IgD-negative memory B cell (primary cell): ENCODE results near the gene ARMCX5. TPM values are rescaled to one million over a fixed set of nuclear protein-coding genes. Genes with fewer than 3 reads are reported as not detected.

Experiments used
- H3K27ac Mint-ChIP-seq, 3 donors: one replicate each; pipeline ENCODE4 v1.8.0; 2020 to 2022; ENCODE audit warnings: mild to moderate bottlenecking in 3 of 3, mixed read lengths in 3 of 3, moderate library complexity in 1 of 3
- H3K27me3 Mint-ChIP-seq: one replicate; pipeline ENCODE4 v1.8.0; 2021; ENCODE audit warnings: mixed read lengths
- H3K36me3 Mint-ChIP-seq: one replicate; pipeline ENCODE4 v1.8.0; 2020; ENCODE audit warnings: mild to moderate bottlenecking, mixed read lengths
- H3K4me1 Mint-ChIP-seq, 3 donors: one replicate each; pipeline ENCODE4 v1.8.0; 2020 to 2022; ENCODE audit warnings: mixed read lengths in 3 of 3, mild to moderate bottlenecking in 1 of 3
- H3K4me3 Mint-ChIP-seq, 4 donors: one replicate each; pipeline ENCODE4 v1.8.0; 2020 to 2022; ENCODE audit warnings: mild to moderate bottlenecking in 4 of 4, mixed read lengths in 4 of 4, moderate library complexity in 3 of 4
- H3K9me3 Mint-ChIP-seq, 3 donors: one replicate each; pipeline ENCODE4 v1.8.0; 2020 to 2021; ENCODE audit warnings: mixed read lengths in 3 of 3, mild to moderate bottlenecking in 1 of 3
- polyA plus RNA-seq: library from polyadenylated mRNA; unstranded; fragments of 300-500 nt; fragmentation: Illumina TruSeq; gene quantifications from one replicate; pipeline ENCODE4 v1.2.3, GENCODE V29; 2021

ARMCX5 gene
- polyA plus RNA-seq, 1 donor from 2014 or later, result 5.0 TPM

- peaks cover 0 to 3% (median 2%) of the 10 kb centered on the region in 3 donors for H3K4me1 Mint-ChIP-seq
- peaks cover 4% of the 10 kb centered on the region for H3K27me3 Mint-ChIP-seq
- peak overlapping the region; percentile 53 to 72 (median 66) for H3K27ac Mint-ChIP-seq
- peaks cover 6% of the 10 kb centered on the region for H3K36me3 Mint-ChIP-seq
- H3K4me3 Mint-ChIP-seq, result peak overlapping the region; percentile 80 to 96 (median 88)
- H3K9me3 Mint-ChIP-seq, result peaks cover 0 to 2% (median 0%) of the 10 kb centered on the region in 3 donors
Measured at GRCh38 chrX:102652031-102652688, 52.8 kb downstream of the ARMCX5 start.

Other genes starting within 250 kb of the ARMCX5 start
- not detected for gene NXF2B, start 159.5 kb upstream of the ARMCX5 start, polyA plus RNA-seq
- not detected for gene TCP11X2, start 127.7 kb upstream of the ARMCX5 start, polyA plus RNA-seq
- not detected for gene TMSB15A, start 82.8 kb upstream of the ARMCX5 start, polyA plus RNA-seq
- 2.0 TPM for gene GPRASP1, start 52.0 kb downstream of the ARMCX5 start, polyA plus RNA-seq
- gene GPRASP2, start 112.9 kb downstream of the ARMCX5 start, polyA plus RNA-seq, result 0.74 TPM
- 0.68 TPM for gene GPRASP3, start 121.2 kb downstream of the ARMCX5 start, polyA plus RNA-seq